22Rv1 (cell line): ENCODE results near the gene VSTM4.

Experiments used
- H3K27ac ChIP-seq: fragments of 450-650 bp; 2 replicates; pipeline ENCODE4 v1.5.1; 2017
- CTCF ChIP-seq: fragments of 450-650 bp; IDR thresholded peaks from 2 replicates; pipeline ENCODE4 v1.5.1; 2017; ENCODE audit warnings: mild to moderate bottlenecking
- ZFX ChIP-seq: fragments of 450-650 bp; IDR thresholded peaks from 2 replicates; pipeline ENCODE4 v1.6.1; 2017; ENCODE audit warnings: antibody characterized with exemption, borderline replicate concordance

VSTM4 gene

GRCh38 chr10:49009199-49009979, 105.9 kb downstream of the VSTM4 start:
- H3K27ac ChIP-seq: no peak overlapping the region
- TF ChIP-seq ZFX: no peak
- no peak for TF ChIP-seq CTCF

GRCh38 chr10:49008505-49009198, 106.7 kb downstream of the VSTM4 start:
- TF ChIP-seq ZFX (no peak), CTCF (no peak)
- no peak overlapping the region for H3K27ac ChIP-seq

DNA sequence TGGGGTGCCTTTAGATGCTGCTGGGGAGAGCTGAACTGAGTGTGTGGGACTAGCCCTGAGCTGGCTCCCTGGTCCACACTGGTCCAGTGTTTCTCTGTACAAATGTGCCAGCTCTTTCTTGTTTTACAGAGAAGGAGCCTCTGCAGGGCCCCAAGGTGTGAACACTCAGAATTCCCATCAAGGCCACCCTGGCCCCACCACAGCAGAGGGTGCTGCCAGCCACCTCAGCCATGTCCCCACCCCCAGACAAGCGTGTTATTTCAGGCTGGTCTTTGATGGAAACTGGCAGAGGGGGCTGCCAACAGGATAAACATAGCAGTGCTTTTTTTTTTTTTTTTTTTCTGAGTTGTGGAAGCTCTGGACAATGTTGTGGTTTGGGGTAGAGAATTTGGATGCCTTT, 107.2 kb downstream of the VSTM4 start:
- no peak overlapping the region for H3K27ac ChIP-seq
- TF ChIP-seq ZFX (no peak), CTCF (no peak)

GRCh38 chr10:49007129-49007528, 108.2 kb downstream of the VSTM4 start:
- H3K27ac ChIP-seq: no peak overlapping the region
- no peak for TF ChIP-seq CTCF

GRCh38 chr10:49005270-49005669, 110.1 kb downstream of the VSTM4 start:
- TF ChIP-seq ZFX: no peak
- H3K27ac ChIP-seq: no peak overlapping the region

- no peak for TF ChIP-seq CTCF
- no peak for TF ChIP-seq ZFX
Observed at GRCh38 chr10:49001870-49002672, 113.3 kb downstream of the VSTM4 start.

GRCh38 chr10:49001402-49001801, 113.9 kb downstream of the VSTM4 start:
- TF ChIP-seq CTCF (no peak), ZFX (no peak)

More at GRCh38 chr10:49001870-49002672, 113.3 kb downstream of the VSTM4 start:
- H3K27ac ChIP-seq: no peak overlapping the region

More at GRCh38 chr10:49001402-49001801, 113.9 kb downstream of the VSTM4 start:
- H3K27ac ChIP-seq: no peak overlapping the region
